Activated T-cell treated with anti-CD3 and anti-CD28 coated beads, Interleukin-2, amount 50 U/mL, for 72 hours (primary cell): ENCODE results near the gene PLA2G3. TPM values are rescaled to one million over a fixed set of nuclear protein-coding genes. Genes with fewer than 3 reads are reported as not detected.

Experiments used
- ATAC-seq, 2 donors: fragments of 150-1000 bp; cut with Tn5 transposase; replicated peaks in 1 of 2; 2 replicates each; pipeline ENCODE4 v1.10.0; 2021; ENCODE audit warnings: moderate library complexity in 2 of 2, mild to moderate bottlenecking in 1 of 2
- DNase-seq, 2 donors: peaks; one replicate each; pipeline ENCODE4 v3.0.0; 2021 to 2022; ENCODE audit warnings: mixed read lengths in 1 of 2
- H3K27ac Mint-ChIP-seq: one replicate; pipeline ENCODE4 v1.8.0; 2022; ENCODE audit warnings: mild to moderate bottlenecking, moderate library complexity, mixed read lengths
- H3K27me3 Mint-ChIP-seq: one replicate; pipeline ENCODE4 v1.8.0; 2022; ENCODE audit warnings: low read depth, mixed read lengths
- H3K36me3 Mint-ChIP-seq, 2 donors: one replicate each; pipeline ENCODE4 v1.8.0; 2022; ENCODE audit warnings: mixed read lengths in 2 of 2, mild to moderate bottlenecking in 1 of 2; ENCODE audit not compliant: insufficient read depth in 2 of 2
- H3K4me1 Mint-ChIP-seq: one replicate; pipeline ENCODE4 v1.8.0; 2022; ENCODE audit warnings: low read depth, mixed read lengths
- H3K4me3 Mint-ChIP-seq, 2 donors: one replicate each; pipeline ENCODE4 v1.8.0; 2022; ENCODE audit warnings: mild to moderate bottlenecking in 2 of 2, mixed read lengths in 2 of 2, moderate library complexity in 2 of 2
- H3K9me3 Mint-ChIP-seq, 2 donors: one replicate each; pipeline ENCODE4 v1.8.0; 2022; ENCODE audit warnings: mixed read lengths in 2 of 2
- total RNA-seq, 2 donors: library from RNA; stranded (reverse); gene quantifications; one replicate each; pipeline ENCODE4 v1.2.3, GENCODE V29; 2022

PLA2G3 gene
- total RNA-seq, 2 donors from 2014 or later: not detected

DNA sequence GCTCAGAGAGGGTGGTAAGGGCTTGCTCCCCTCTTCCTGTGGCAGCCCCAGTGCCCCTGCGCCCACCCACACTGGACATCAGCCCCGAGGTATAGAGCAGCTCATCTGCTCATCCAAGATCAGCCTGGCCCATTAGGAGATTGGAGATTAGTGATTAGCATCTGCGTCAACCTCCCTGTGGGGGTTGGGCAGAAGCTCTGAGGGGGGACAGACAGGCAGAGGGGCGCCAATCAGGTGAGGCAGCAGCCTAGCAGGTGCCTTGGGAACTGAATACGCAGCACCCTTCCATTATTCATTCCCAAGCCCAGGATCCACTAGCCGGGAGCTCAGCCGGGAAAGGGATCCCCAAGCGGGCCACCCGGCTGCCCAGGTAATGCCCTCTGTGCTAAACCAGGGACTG, 48.1 kb downstream of the PLA2G3 start:
- H3K4me3 Mint-ChIP-seq: no peak overlapping the region
- no peaks in the 10 kb centered on the region for H3K4me1 Mint-ChIP-seq
- no peaks in the 10 kb centered on the region for H3K9me3 Mint-ChIP-seq
- no peaks in the 10 kb centered on the region for H3K36me3 Mint-ChIP-seq
- H3K27me3 Mint-ChIP-seq: no peaks in the 10 kb centered on the region
- DNase-seq (no peak), ATAC-seq (no peak)
- no peak overlapping the region for H3K27ac Mint-ChIP-seq

- Mint-ChIP-seq H3K4me1 (no peaks in the 10 kb centered on the region), H3K4me3 (no peak overlapping the region), H3K9me3 (no peaks in the 10 kb centered on the region), H3K27ac (no peak overlapping the region), H3K36me3 (no peaks in the 10 kb centered on the region), H3K27me3 (no peaks in the 10 kb centered on the region)
- ATAC-seq: no peak
- no peak for DNase-seq
Observed at GRCh38 chr22:31091106-31091975, 49.0 kb downstream of the PLA2G3 start.

DNA sequence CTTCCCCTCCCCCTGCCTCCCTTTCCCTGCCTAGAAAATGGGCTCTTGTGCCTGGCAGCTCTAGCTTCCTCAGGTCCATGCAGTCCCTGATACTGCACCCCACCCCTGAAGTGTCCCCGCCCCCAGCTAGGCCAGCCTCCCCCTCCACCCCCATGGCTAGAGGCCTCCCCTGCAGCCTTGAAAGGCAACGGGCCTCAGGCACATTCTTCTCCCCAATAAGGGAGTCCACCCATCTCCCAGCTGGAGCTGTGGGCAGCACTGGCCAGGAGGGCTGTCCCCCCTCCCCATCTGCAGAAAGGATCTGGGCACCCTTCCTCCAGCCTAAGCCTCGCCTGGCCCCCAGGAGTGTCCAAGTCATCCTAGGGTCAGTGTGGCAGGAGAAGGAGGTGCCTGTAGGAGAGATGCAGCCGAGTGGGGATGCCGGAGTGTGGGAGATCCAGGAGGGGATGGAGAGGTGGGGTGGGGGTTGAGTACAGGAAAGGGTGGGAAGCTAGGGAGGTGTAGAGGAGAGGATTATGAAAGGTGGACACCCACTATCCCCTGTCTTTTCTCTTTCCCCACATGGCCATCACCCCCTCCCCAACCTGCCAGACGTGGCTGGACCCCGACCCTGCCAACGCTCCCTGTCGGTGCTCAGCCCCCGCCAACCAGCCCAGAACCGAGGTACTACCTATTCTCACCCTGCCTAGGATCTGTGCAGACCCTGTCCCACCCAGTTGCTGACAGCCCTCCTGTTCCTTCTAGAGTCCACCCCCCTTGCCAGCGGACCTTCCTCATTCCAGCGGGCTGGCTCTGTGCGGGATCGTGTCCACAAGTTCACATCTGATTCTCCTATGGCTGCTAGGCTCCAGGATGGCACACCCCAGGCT, 49.9 kb downstream of the PLA2G3 start:
- no peaks in the 10 kb centered on the region for H3K27me3 Mint-ChIP-seq

DNA sequence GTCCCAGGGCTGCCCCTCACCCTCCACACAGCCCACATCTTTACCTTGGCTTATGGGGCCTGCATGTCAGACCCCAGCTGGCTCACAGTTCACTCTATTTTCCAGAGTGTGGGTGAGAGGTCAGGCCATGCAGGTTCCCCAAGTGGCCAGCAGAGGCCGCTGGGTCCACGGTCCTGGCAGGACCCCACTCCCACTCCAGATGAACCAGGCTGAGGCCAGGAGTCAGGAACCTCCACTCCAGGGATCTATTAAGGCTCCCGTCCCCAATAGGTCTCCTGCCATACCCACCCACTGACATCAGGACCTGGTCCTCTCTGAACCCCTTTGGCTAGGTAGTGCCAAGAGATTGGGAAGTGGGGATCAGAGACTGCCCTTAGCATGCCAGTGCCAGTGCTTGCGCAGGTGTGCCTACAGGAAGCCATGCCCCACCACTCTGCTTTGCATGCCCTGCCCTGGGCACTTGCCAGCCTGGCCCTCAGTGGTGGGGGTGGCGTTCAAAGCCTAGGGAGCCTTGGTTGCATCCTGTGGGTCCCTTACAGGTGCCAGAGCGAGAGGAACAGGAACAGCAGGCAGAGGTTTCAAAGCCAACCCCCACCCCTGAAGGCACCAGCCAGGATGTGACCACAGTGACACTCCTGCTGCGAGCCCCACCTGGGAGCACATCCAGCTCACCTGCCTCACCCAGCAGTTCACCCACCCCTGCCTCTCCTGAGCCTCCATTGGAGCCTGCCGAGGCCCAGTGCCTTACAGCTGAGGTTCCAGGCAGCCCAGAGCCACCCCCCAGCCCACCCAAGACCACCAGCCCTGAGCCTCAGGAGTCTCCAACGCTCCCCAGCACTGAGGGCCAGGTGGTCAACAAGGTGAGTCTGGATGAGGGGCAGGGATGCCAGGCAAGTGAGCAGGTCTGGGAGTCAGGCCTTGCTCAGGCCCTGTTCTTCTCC, 50.9 kb downstream of the PLA2G3 start:
- ATAC-seq (no peak), DNase-seq (peak; percentile 29 to 43)
- Mint-ChIP-seq H3K4me1 (peaks cover 1% of the 10 kb centered on the region), H3K36me3 (no peaks in the 10 kb centered on the region), H3K27me3 (no peaks in the 10 kb centered on the region), H3K9me3 (no peaks in the 10 kb centered on the region), H3K4me3 (no peak overlapping the region), H3K27ac (no peak overlapping the region)

More for the DNA sequence above, 49.9 kb downstream of the PLA2G3 start:
- no peaks in the 10 kb centered on the region for H3K36me3 Mint-ChIP-seq
- DNase-seq (no peak), ATAC-seq (no peak)
- H3K4me1 Mint-ChIP-seq: no peaks in the 10 kb centered on the region
- no peak overlapping the region for H3K27ac Mint-ChIP-seq
- H3K9me3 Mint-ChIP-seq: no peaks in the 10 kb centered on the region
- H3K4me3 Mint-ChIP-seq: no peak overlapping the region

- H3K27me3 Mint-ChIP-seq: no peaks in the 10 kb centered on the region
- ATAC-seq: no peak
- no peak overlapping the region for H3K4me3 Mint-ChIP-seq
- DNase-seq: no peak
- no peaks in the 10 kb centered on the region for H3K9me3 Mint-ChIP-seq
- H3K27ac Mint-ChIP-seq: no peak overlapping the region
- peaks cover 11% of the 10 kb centered on the region for H3K4me1 Mint-ChIP-seq
- no peaks in the 10 kb centered on the region for H3K36me3 Mint-ChIP-seq
Observed at GRCh38 chr22:31088233-31088986, 51.9 kb downstream of the PLA2G3 start.

DNA sequence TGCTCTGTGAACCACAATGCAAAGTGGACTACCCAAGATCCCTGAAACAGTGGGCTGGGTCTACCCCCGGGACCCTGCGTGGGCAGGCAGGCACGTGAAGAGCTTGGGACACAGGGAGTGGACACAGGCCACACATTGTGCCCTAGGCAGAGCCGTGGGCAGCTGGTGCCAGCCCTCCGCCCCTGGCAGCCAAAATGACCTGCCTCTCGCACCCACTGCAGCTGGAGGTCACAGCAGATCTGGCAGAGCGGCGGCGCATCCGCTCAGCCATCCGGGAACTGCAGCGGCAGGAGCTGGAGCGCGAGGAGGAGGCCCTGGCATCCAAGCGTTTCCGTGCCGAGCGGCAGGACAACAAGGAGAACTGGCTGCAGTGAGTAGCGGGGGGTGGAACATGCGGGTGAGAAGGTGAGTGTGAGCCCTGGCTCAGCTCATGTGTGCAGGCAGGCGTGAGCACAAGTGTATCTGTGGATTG, 52.5 kb downstream of the PLA2G3 start:
- ATAC-seq (no peak), DNase-seq (no peak)
- Mint-ChIP-seq H3K36me3 (no peaks in the 10 kb centered on the region), H3K27ac (no peak overlapping the region), H3K4me1 (peaks cover 18% of the 10 kb centered on the region), H3K27me3 (no peaks in the 10 kb centered on the region), H3K4me3 (no peak overlapping the region), H3K9me3 (no peaks in the 10 kb centered on the region)

- Mint-ChIP-seq H3K4me1 (peaks cover 27% of the 10 kb centered on the region), H3K36me3 (no peaks in the 10 kb centered on the region), H3K27me3 (no peaks in the 10 kb centered on the region), H3K27ac (no peak overlapping the region), H3K4me3 (no peak overlapping the region), H3K9me3 (no peaks in the 10 kb centered on the region)
- ATAC-seq (no peak), DNase-seq (no peak)
Observed at GRCh38 chr22:31086703-31087330, 53.5 kb downstream of the PLA2G3 start.

GRCh38 chr22:31085928-31086327, 54.4 kb downstream of the PLA2G3 start:
- no peaks in the 10 kb centered on the region for H3K36me3 Mint-ChIP-seq
- H3K9me3 Mint-ChIP-seq: no peaks in the 10 kb centered on the region
- H3K27ac Mint-ChIP-seq: no peak overlapping the region
- no peaks in the 10 kb centered on the region for H3K27me3 Mint-ChIP-seq
- ATAC-seq (no peak), DNase-seq (no peak)
- peaks cover 33% of the 10 kb centered on the region for H3K4me1 Mint-ChIP-seq
- peak overlapping the region in 1 of 2 donors; percentile 89 for H3K4me3 Mint-ChIP-seq

- H3K27ac Mint-ChIP-seq: peak overlapping the region; percentile 86
- peak overlapping the region; percentile 89 to 96 for H3K4me3 Mint-ChIP-seq
- ATAC-seq: no peak
- no peaks in the 10 kb centered on the region for H3K27me3 Mint-ChIP-seq
- H3K4me1 Mint-ChIP-seq: peaks cover 33% of the 10 kb centered on the region
- H3K9me3 Mint-ChIP-seq: no peaks in the 10 kb centered on the region
- no peak for DNase-seq
- no peaks in the 10 kb centered on the region for H3K36me3 Mint-ChIP-seq
Observed at GRCh38 chr22:31085493-31085824, 54.8 kb downstream of the PLA2G3 start.

- peak; percentile 92 to 93 for DNase-seq
- Mint-ChIP-seq H3K27me3 (no peaks in the 10 kb centered on the region), H3K4me1 (peaks cover 33% of the 10 kb centered on the region), H3K27ac (peak overlapping the region; percentile 86), H3K4me3 (peak overlapping the region; percentile 89 to 96), H3K9me3 (no peaks in the 10 kb centered on the region), H3K36me3 (no peaks in the 10 kb centered on the region)
- peak; percentile 85 for ATAC-seq
Observed at GRCh38 chr22:31084811-31085492, 55.4 kb downstream of the PLA2G3 start.
